GM23248 (cell line): Measurements from ENCODE around the gene IGFBP4. TPM values are rescaled to one million over a fixed set of nuclear protein-coding genes. Genes with fewer than 3 reads are reported as not detected.

Source experiments
- DNase-seq: peaks from one replicate; pipeline ENCODE4 v3.0.0-alpha.2; 2015
- H2AFZ ChIP-seq: fragments of 200-600 bp; sonication (generic); 2 replicates; pipeline ENCODE4 v1.6.1; 2016; ENCODE audit warnings: antibody characterized with exemption
- H3F3A ChIP-seq: fragments of 200-600 bp; sonication (generic); 2 replicates; pipeline ENCODE4 v1.6.1; 2016; ENCODE audit warnings: mild to moderate bottlenecking, antibody characterized with exemption, mixed run types; ENCODE audit not compliant: insufficient read depth
- H3K27ac ChIP-seq: fragments of 200-600 bp; sonication (generic); 2 replicates; pipeline ENCODE4 v1.5.1; 2016; ENCODE audit warnings: mild to moderate bottlenecking
- H3K27me3 ChIP-seq: fragments of 200-600 bp; sonication (generic); replicated peaks from 2 replicates; pipeline ENCODE4 v1.6.1; 2016; ENCODE audit warnings: mild to moderate bottlenecking; ENCODE audit not compliant: insufficient read depth
- H3K36me3 ChIP-seq: fragments of 200-600 bp; sonication (generic); 2 replicates; pipeline ENCODE4 v1.6.1; 2016; ENCODE audit warnings: low read depth, mild to moderate bottlenecking
- H3K4me1 ChIP-seq: fragments of 200-600 bp; sonication (generic); 2 replicates; pipeline ENCODE4 v1.6.1; 2016; ENCODE audit warnings: mild to moderate bottlenecking; ENCODE audit not compliant: insufficient read depth
- H3K4me2 ChIP-seq: fragments of 200-600 bp; sonication (generic); one replicate; pipeline ENCODE4 v1.6.1; 2016; ENCODE audit warnings: mild to moderate bottlenecking; ENCODE audit not compliant: unreplicated experiment
- H3K4me3 ChIP-seq: fragments of 200-600 bp; sonication (generic); 2 replicates; pipeline ENCODE4 v1.5.1; 2016; ENCODE audit warnings: mild to moderate bottlenecking
- H3K79me2 ChIP-seq: fragments of 200-600 bp; sonication (generic); 2 replicates; pipeline ENCODE4 v1.6.1; 2016; ENCODE audit warnings: mild to moderate bottlenecking; ENCODE audit not compliant: insufficient read depth
- H3K9ac ChIP-seq: fragments of 200-600 bp; sonication (generic); 2 replicates; pipeline ENCODE4 v1.6.1; 2016; ENCODE audit warnings: mild to moderate bottlenecking
- H3K9me2 ChIP-seq: fragments of 200-600 bp; sonication (generic); 2 replicates; pipeline ENCODE4 v1.6.1; 2016; ENCODE audit warnings: mixed run types, mild to moderate bottlenecking, moderate library complexity; ENCODE audit not compliant: insufficient read depth
- H3K9me3 ChIP-seq: fragments of 200-600 bp; sonication (generic); one replicate; pipeline ENCODE4 v1.6.1; 2017; ENCODE audit warnings: low read depth
- H4K20me1 ChIP-seq: fragments of 200-600 bp; sonication (generic); 2 replicates; pipeline ENCODE4 v1.6.0; 2016; ENCODE audit not compliant: insufficient read depth
- EZH2 ChIP-seq: fragments of 200-600 bp; sonication (generic); IDR thresholded peaks from 2 replicates; pipeline ENCODE4 v1.6.1; 2018; ENCODE audit warnings: antibody characterized with exemption, mild to moderate bottlenecking; ENCODE audit not compliant: insufficient read depth, poor library complexity, severe bottlenecking
- EZH2phosphoT487 ChIP-seq: fragments of 200-600 bp; sonication (generic); IDR thresholded peaks from 2 replicates; pipeline ENCODE4 v1.6.1; 2018; ENCODE audit warnings: antibody characterized with exemption, moderate library complexity, mild to moderate bottlenecking, low read depth; ENCODE audit not compliant: insufficient read depth
- WGBS, 2 experiments: methylation state at CpG; one replicate each; pipeline ENCODE4 v1.1.6; 2015 to 2017; ENCODE audit warnings: low lambda C conversion rate in 2 of 2, low coverage in 1 of 2; ENCODE audit errors: missing lambda C conversion rate in 2 of 2; 5-methylcytosine and 5-hydroxymethylcytosine counted together
- in situ Hi-C: fragments of 300-500 bp; cut with MboI; formaldehyde crosslinking; loops from 2 replicates; pipeline ENCODE4 v1.15.0; 2020
- polyA plus RNA-seq: library from polyadenylated mRNA; unstranded; fragments of >200 nt; fragmentation: Nextera tagmentation; extraction: Ambion mirVana; gene quantifications from 2 replicates; pipeline ENCODE4 v1.2.1, GENCODE V29; 2016
- total RNA-seq: library from RNA; depleted of rRNA; stranded (reverse); fragments of >200 nt; shearing (Covaris generic); gene quantifications from 2 replicates; pipeline ENCODE4 v1.2.3, GENCODE V29; 2014

The IGFBP4 gene
- total and polyA plus RNA-seq, 2 experiments from 2014 or later: 408 to 1,209 TPM

- Histone ChIP-seq H2AFZ (no peak overlapping the region), H3K27me3 (no peaks in the 10 kb centered on the region), H3K27ac (no peak overlapping the region), H3K4me1 (peaks cover 2% of the 10 kb centered on the region), H3K9ac (no peak overlapping the region), H3K36me3 (no peaks in the 10 kb centered on the region), H3K9me2 (no peaks in the 10 kb centered on the region), H3K4me2 (no peak overlapping the region), H3F3A (peaks cover 72% of the 10 kb centered on the region), H3K4me3 (no peak overlapping the region), H4K20me1 (no peaks in the 10 kb centered on the region), H3K79me2 (no peaks in the 10 kb centered on the region), H3K9me3 (no peaks in the 10 kb centered on the region)
- 84 to 88% methylated on average over 10 to 11 of the region's 11 CpGs for WGBS, 2 experiments
- no peak for TF ChIP-seq EZH2phosphoT487
- in situ Hi-C loops: no loop called here
- no peak for DNase-seq
Measured at GRCh38 chr17:40466298-40466971, 23.2 kb downstream of the IGFBP4 start.

- no peaks in the 10 kb centered on the region for H4K20me1 ChIP-seq
- peaks cover 66% of the 10 kb centered on the region for H3F3A ChIP-seq
- no peak overlapping the region for H3K4me2 ChIP-seq
- no peaks in the 10 kb centered on the region for H3K79me2 ChIP-seq
- TF ChIP-seq EZH2phosphoT487 (no peak), EZH2 (no peak)
- WGBS, 2 experiments: 92 to 96% methylated on average over 2 of the region's 2 CpGs
- H3K27me3 ChIP-seq: no peaks in the 10 kb centered on the region
- in situ Hi-C loops: no loop called here
- H3K9me2 ChIP-seq: no peaks in the 10 kb centered on the region
- H3K4me1 ChIP-seq: peaks cover 5% of the 10 kb centered on the region; the same call in 1 of the 2 replicates
- no peak overlapping the region for H2AFZ ChIP-seq
- no peak for DNase-seq
- no peaks in the 10 kb centered on the region for H3K9me3 ChIP-seq
- H3K27ac ChIP-seq: no peak overlapping the region
- no peak overlapping the region for H3K4me3 ChIP-seq
- no peaks in the 10 kb centered on the region for H3K36me3 ChIP-seq
- H3K9ac ChIP-seq: no peak overlapping the region
Measured at GRCh38 chr17:40467281-40467867, 24.1 kb downstream of the IGFBP4 start.

- WGBS, 2 experiments: 93 to 97% methylated on average over 7 of the region's 7 CpGs
Measured at GRCh38 chr17:40468560-40468959, 25.3 kb downstream of the IGFBP4 start.

GRCh38 chr17:40469805-40470675 is 26.8 kb downstream of the IGFBP4 start:
- H3K9me3 ChIP-seq: no peaks in the 10 kb centered on the region
- in situ Hi-C loops: no loop called here
- H3K27ac ChIP-seq: no peak overlapping the region

More at GRCh38 chr17:40468560-40468959, 25.3 kb downstream of the IGFBP4 start:
- Histone ChIP-seq H3K36me3 (no peaks in the 10 kb centered on the region), H3K9me2 (no peaks in the 10 kb centered on the region), H3K4me2 (no peak overlapping the region), H3K9me3 (no peaks in the 10 kb centered on the region), H3F3A (peaks cover 73% of the 10 kb centered on the region), H3K27me3 (no peaks in the 10 kb centered on the region), H3K79me2 (no peaks in the 10 kb centered on the region), H3K4me1 (peaks cover 5% of the 10 kb centered on the region; the same call in 1 of the 2 replicates), H3K4me3 (no peak overlapping the region), H3K27ac (no peak overlapping the region), H2AFZ (no peak overlapping the region), H3K9ac (no peak overlapping the region), H4K20me1 (no peaks in the 10 kb centered on the region)
- in situ Hi-C loops: no loop called here
- TF ChIP-seq EZH2 (no peak), EZH2phosphoT487 (no peak)
- no peak for DNase-seq

More at GRCh38 chr17:40469805-40470675, 26.8 kb downstream of the IGFBP4 start:
- TF ChIP-seq EZH2phosphoT487 (no peak), EZH2 (no peak)
- Histone ChIP-seq H3K79me2 (no peaks in the 10 kb centered on the region), H3K4me1 (peaks cover 5% of the 10 kb centered on the region; the same call in 1 of the 2 replicates), H3K36me3 (no peaks in the 10 kb centered on the region), H3K4me2 (no peak overlapping the region), H3K4me3 (no peak overlapping the region), H3K9me2 (no peaks in the 10 kb centered on the region), H3K9ac (no peak overlapping the region), H2AFZ (no peak overlapping the region), H3F3A (peaks cover 61% of the 10 kb centered on the region), H3K27me3 (no peaks in the 10 kb centered on the region), H4K20me1 (no peaks in the 10 kb centered on the region)
- no peak for DNase-seq
- WGBS, 2 experiments: 56 to 60% methylated on average over 4 of the region's 4 CpGs
